Activated CD4-positive, alpha-beta memory T cell treated with anti-CD3 and anti-CD28 coated beads for 36 hours (primary cell): ENCODE measurements around the gene HOTAIR. TPM values are rescaled to one million over a fixed set of nuclear protein-coding genes. Genes with fewer than 3 reads are reported as not detected.

Source experiments
- CTCF ChIA-PET: fragments of 350-600 bp; sonication (Branson Sonifier 250); formaldehyde crosslinking; loops from one replicate; lab custom pipeline; 2021; ENCODE audit warnings: antibody characterized with exemption, inconsistent platforms; lab: Charles Lee
- POLR2A ChIA-PET: fragments of 350-600 bp; sonication (Branson Sonifier 250); formaldehyde crosslinking; loops from one replicate; lab custom pipeline; 2021; ENCODE audit warnings: antibody characterized with exemption; lab: Charles Lee
- DNase-seq: peaks from one replicate; pipeline ENCODE4 v3.0.0-alpha.2; 2020
- H3K27ac Mint-ChIP-seq: one replicate; pipeline ENCODE4 v1.8.0; 2021; ENCODE audit warnings: mixed read lengths
- H3K27me3 Mint-ChIP-seq: one replicate; pipeline ENCODE4 v1.8.0; 2021; ENCODE audit warnings: mixed read lengths
- H3K36me3 Mint-ChIP-seq: one replicate; pipeline ENCODE4 v1.8.0; 2021; ENCODE audit warnings: mixed read lengths
- H3K4me1 Mint-ChIP-seq: one replicate; pipeline ENCODE4 v1.8.0; 2021; ENCODE audit warnings: low read depth, mixed read lengths
- H3K4me3 Mint-ChIP-seq: one replicate; pipeline ENCODE4 v1.8.0; 2021; ENCODE audit warnings: mild to moderate bottlenecking, mixed read lengths
- H3K9me3 Mint-ChIP-seq: one replicate; pipeline ENCODE4 v1.8.0; 2021; ENCODE audit warnings: mixed read lengths
- intact Hi-C: fragments of 100-400 bp; cut with micrococcal nuclease; formaldehyde crosslinking; loops from one replicate; pipeline ENCODE4 v1.15.1; 2023
- total RNA-seq, 2 experiments: library from RNA; stranded (reverse); gene quantifications; one replicate each; pipeline ENCODE4 v1.2.3, GENCODE V29; 2021

The HOTAIR gene
- total RNA-seq, 2 experiments from 2014 or later, result not detected

DNA sequence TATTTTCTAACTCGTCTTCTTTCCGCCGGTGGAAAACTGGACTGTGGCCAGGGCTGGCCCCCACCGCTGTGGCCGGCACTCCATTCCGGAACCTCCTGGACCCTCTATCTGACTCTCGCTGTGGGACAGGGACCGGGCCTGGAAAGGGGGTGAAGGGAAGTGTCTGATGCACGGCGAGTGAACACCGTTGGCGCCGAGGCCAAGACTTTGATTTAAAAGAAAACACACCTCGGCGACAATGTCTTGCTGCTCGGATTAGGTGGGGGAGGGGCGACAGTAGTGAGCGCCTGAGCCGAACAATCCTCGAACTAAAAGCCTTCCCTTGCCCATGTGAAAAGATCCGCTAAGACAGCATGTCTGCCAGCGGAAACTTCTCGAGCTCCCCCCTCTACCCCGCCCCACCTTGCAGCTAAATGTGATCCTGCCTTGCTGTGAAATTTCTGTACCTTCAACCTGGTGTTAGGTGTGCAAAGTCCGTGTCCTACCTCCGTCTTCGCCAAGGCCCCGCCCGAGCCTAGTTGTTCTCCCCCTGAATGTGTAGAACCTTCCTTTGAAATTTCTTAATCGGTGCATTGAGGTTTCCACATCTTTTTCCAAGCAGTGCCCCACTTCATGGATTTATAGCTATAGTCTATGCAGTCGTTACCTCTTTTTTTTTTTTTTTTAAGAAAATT lies 862 bp upstream of the HOTAIR start:
- Mint-ChIP-seq H3K4me1 (peaks cover 22% of the 10 kb centered on the region), H3K27ac (peak overlapping the region; percentile 50), H3K9me3 (no peaks in the 10 kb centered on the region), H3K4me3 (peak overlapping the region; percentile 50), H3K27me3 (peaks cover 86% of the 10 kb centered on the region), H3K36me3 (peaks cover 8% of the 10 kb centered on the region)
- no peak for DNase-seq
- ChIA-PET CTCF (interaction anchor here (0.6 to 1.8 kb wide), 2 partner anchors 10 to 213 kb away, joined by 3 to 5 read pairs; partner anchors contain the start of genes HOXC10 and SMUG1), POLR2A (interaction anchor here (1.2 kb wide), 1 partner anchor 209 kb away, joined by 3 read pairs; no protein-coding TSS in a partner anchor)
- intact Hi-C loops, result loop anchor here (2.0 kb wide), 1 partner anchor 13 kb away; no protein-coding TSS in a partner anchor

DNA sequence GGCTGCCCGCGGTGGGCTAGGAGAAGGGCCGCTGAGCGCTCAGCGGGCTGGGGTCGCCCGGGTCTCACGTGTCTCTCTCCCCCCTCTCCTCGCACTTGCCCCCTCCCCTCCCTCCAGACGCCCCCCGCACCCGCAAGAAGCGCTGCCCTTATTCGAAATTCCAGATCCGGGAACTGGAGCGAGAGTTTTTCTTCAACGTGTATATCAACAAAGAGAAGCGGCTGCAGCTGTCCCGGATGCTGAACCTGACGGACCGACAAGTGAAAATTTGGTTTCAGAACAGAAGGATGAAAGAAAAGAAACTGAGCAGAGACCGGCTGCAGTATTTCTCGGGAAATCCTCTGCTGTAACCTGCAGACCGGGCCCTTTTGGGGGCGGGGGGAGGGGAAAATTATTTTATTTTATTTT lies 314 bp upstream of the HOTAIR start:
- POLR2A ChIA-PET, result interaction anchor here (1.2 kb wide), 1 partner anchor 209 kb away, joined by 3 read pairs; no protein-coding TSS in a partner anchor
- H3K27ac Mint-ChIP-seq, result no peak overlapping the region
- peaks cover 22% of the 10 kb centered on the region for H3K4me1 Mint-ChIP-seq
- intact Hi-C loops, result loop anchor here (2.0 kb wide), 1 partner anchor 14 kb away; no protein-coding TSS in a partner anchor
- CTCF ChIA-PET, result interaction anchor here (0.6 to 1.8 kb wide), 2 partner anchors 10 to 214 kb away, joined by 3 to 5 read pairs; partner anchors contain the start of genes HOXC10 and SMUG1
- H3K36me3 Mint-ChIP-seq, result peaks cover 8% of the 10 kb centered on the region
- peaks cover 85% of the 10 kb centered on the region for H3K27me3 Mint-ChIP-seq
- DNase-seq, result no peak
- H3K4me3 Mint-ChIP-seq, result no peak overlapping the region
- no peaks in the 10 kb centered on the region for H3K9me3 Mint-ChIP-seq

DNA sequence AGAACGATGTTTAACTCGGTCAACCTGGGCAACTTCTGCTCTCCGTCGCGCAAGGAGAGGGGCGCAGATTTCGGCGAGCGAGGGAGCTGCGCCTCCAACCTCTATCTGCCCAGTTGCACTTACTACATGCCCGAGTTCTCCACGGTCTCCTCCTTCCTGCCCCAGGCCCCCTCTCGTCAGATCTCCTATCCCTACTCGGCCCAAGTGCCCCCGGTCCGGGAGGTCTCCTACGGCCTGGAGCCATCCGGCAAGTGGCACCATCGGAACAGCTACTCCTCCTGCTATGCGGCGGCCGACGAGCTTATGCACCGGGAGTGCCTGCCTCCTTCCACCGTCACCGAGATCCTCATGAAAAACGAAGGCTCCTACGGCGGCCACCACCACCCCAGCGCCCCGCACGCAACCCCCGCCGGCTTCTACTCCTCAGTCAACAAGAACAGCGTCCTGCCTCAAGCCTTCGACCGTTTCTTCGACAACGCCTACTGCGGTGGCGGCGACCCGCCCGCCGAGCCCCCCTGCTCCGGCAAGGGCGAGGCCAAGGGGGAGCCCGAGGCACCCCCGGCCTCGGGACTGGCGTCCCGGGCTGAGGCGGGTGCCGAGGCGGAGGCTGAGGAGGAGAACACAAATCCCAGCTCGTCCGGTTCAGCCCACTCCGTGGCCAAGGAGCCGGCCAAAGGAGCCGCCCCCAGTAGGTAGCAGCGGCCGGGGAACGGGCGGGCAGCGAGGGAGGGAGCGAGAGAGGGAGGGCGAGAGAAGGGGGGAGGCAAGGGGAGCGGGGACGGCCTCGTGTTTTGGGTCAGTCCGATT lies 1.3 kb downstream of the HOTAIR start:
- H3K36me3 Mint-ChIP-seq, result peaks cover 8% of the 10 kb centered on the region
- peaks cover 22% of the 10 kb centered on the region for H3K4me1 Mint-ChIP-seq
- H3K9me3 Mint-ChIP-seq, result no peaks in the 10 kb centered on the region
- CTCF ChIA-PET, result interaction anchor here (0.6 kb wide), 1 partner anchor 464 kb away, joined by 3 read pairs; no protein-coding TSS in a partner anchor
- POLR2A ChIA-PET, result no interaction called here
- peaks cover 82% of the 10 kb centered on the region for H3K27me3 Mint-ChIP-seq
- peak overlapping the region; percentile 4 for H3K27ac Mint-ChIP-seq
- H3K4me3 Mint-ChIP-seq, result peak overlapping the region; percentile 30
- intact Hi-C loops, result loop anchor here (2.0 kb wide), 1 partner anchor 15 kb away; no protein-coding TSS in a partner anchor
- DNase-seq, result no peak

DNA sequence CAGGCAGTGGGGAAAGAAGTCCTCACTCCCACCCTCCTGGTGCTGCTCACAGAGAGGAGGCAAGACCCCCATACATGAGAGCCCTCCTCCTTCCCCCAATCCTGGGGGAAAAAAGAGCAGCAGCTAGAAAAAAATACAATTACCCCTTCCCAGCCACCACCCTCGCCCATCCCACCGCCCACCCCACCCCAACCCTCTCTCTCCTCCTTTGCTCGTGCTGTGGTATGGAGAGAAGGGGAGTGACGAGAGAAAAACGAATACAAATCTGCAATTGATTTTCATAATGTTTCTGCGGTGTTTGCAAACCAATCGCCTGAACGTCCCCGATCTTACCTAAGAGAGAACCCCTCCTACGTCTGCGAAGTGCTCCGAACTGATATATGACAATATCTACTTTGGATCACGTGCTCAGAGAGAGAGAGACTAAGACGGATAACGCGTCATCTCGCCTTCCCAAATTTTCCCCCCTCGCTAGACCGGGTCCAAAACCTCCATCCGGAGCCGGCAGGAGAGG lies 2.0 kb downstream of the HOTAIR start, which contains the start of gene HOXC11:
TSS of gene HOXC11 (plus strand) at position 405 of the 514 bp plus-strand sequence. CDS start 116 bp downstream, outside the sequence.
- intact Hi-C loops, result no loop called here
- peak within 1 kb of the TSS; percentile 4 for H3K27ac Mint-ChIP-seq
- H3K4me3 Mint-ChIP-seq, result peak within 1 kb of the TSS; percentile 30
- H3K9me3 Mint-ChIP-seq, result no peaks in the 10 kb centered on the region
- peaks cover 20% of the 10 kb centered on the region for H3K4me1 Mint-ChIP-seq
- DNase-seq, result no peak
- CTCF ChIA-PET, result interaction anchor here (0.6 to 1.8 kb wide), 3 partner anchors 12 to 463 kb away, joined by 3 read pairs; partner anchors contain the start of gene HOXC10
- peaks cover 8% of the 10 kb centered on the region for H3K36me3 Mint-ChIP-seq
- peaks cover 83% of the 10 kb centered on the region for H3K27me3 Mint-ChIP-seq
- POLR2A ChIA-PET, result no interaction called here

DNA sequence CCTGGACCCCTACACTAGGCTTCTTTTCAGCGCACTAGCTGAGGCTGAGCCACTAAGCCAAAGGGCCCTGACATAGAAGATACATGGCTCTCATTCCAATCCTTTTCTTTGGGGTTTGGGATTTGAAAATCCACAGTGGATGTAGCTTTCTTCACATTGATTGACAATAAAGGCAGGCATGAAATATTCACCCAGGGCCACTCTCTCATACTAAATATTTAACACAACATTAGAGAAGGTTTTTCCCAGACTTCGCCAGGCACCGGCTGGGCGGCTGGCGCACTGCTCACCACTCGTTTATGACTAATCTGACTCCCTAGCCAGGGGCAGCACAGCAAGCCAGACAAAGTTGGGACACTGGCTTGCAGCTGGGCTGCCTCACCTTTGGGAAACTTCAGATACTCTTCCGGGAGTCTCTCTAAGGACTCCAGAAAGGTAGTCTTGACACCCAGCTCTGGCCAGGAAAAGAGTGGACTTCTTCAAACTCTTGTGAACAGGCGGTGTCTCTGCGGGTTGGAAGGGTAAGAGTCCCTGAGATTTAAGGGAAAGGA lies 2.5 kb downstream of the HOTAIR start:
- Mint-ChIP-seq H3K9me3 (no peaks in the 10 kb centered on the region), H3K27me3 (peaks cover 83% of the 10 kb centered on the region), H3K4me1 (peaks cover 20% of the 10 kb centered on the region), H3K36me3 (peaks cover 8% of the 10 kb centered on the region), H3K27ac (no peak overlapping the region), H3K4me3 (no peak overlapping the region)
- no peak for DNase-seq
- intact Hi-C loops, result no loop called here
- ChIA-PET POLR2A (no interaction called here), CTCF (interaction anchor here (1.2 to 1.8 kb wide), 2 partner anchors 13 to 44 kb away, joined by 3 read pairs; partner anchors contain the start of gene HOXC10)

DNA sequence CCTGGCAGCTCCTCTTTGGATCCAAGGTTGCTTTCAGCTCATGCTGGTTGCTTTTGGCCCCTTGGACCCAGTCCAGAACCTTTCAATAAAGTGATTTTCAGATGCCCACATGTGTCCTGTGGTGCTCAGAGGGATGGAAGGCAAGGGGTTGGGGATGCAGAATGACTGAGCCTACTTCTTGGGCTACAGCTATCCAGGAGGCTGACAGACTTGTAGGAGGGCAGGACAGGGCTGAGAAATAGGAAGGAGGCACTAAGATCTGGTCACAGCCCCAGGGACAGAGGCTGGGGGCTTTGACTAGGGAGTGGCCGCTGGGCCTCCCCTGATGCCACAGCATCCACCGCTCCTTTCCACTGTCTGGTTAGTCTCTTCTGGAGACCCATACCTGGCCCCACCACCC lies 3.1 kb downstream of the HOTAIR start:
- Mint-ChIP-seq H3K4me3 (no peak overlapping the region), H3K27me3 (peaks cover 83% of the 10 kb centered on the region), H3K36me3 (peaks cover 8% of the 10 kb centered on the region), H3K4me1 (peaks cover 22% of the 10 kb centered on the region), H3K9me3 (no peaks in the 10 kb centered on the region), H3K27ac (no peak overlapping the region)
- no peak for DNase-seq
- CTCF ChIA-PET, result interaction anchor here (1.0 to 1.8 kb wide), 3 partner anchors 13 to 244 kb away, joined by 3 read pairs; partner anchors contain the start of gene HOXC10
- intact Hi-C loops, result loop anchor here (2.0 kb wide), 1 partner anchor 15 kb away; no protein-coding TSS in a partner anchor
- POLR2A ChIA-PET, result no interaction called here

DNA sequence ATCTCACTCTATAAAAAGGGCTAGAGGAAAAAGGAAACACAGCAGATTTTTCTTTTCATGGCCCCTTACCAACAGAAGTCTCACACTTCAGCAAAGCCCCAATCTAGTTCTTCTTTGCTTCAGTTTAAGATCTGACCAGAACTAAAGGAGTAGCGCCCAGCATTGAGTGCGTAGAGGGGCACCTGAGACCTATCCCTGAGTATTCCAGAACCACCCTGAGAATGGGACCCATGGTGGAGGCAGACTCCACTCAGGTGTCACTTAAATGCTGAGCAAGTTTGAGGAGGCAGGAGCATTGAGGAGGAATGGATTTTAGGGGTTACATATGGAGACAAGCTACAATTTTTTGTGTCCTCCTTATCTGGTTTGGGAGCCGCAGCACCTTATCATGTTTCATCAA lies 3.6 kb downstream of the HOTAIR start:
- Mint-ChIP-seq H3K4me1 (peaks cover 27% of the 10 kb centered on the region), H3K27me3 (peaks cover 83% of the 10 kb centered on the region), H3K4me3 (no peak overlapping the region)

DNA sequence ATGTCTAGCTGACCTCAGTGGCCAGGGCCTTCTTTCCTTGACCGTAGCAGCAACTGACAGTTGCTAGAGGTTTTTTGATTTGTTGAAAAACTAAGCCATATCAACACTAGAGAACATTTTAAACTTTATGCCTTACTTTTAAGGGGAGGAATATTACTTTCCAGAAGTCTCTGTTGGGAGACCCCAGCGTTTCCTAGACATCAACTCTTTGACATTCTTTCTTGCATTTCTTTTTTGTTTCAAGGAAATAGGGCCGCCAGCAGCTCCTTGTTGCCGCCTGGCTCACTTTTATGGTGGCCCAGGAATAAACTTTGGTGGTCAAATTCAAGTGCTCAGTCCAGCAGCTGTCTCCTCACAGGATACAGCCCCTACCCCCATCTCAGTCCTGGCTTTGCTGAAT lies 4.3 kb downstream of the HOTAIR start:
- ChIA-PET POLR2A (no interaction called here), CTCF (no interaction called here)
- Mint-ChIP-seq H3K4me3 (no peak overlapping the region), H3K27ac (no peak overlapping the region), H3K27me3 (peaks cover 84% of the 10 kb centered on the region), H3K9me3 (no peaks in the 10 kb centered on the region), H3K4me1 (peaks cover 29% of the 10 kb centered on the region), H3K36me3 (peaks cover 3% of the 10 kb centered on the region)
- intact Hi-C loops, result loop anchor here (2.0 kb wide), 1 partner anchor 14 kb away; no protein-coding TSS in a partner anchor
- no peak for DNase-seq

More for the DNA sequence above, 3.6 kb downstream of the HOTAIR start:
- intact Hi-C loops, result loop anchor here (2.0 kb wide), 1 partner anchor 14 kb away; no protein-coding TSS in a partner anchor
- POLR2A ChIA-PET, result no interaction called here
- Mint-ChIP-seq H3K27ac (no peak overlapping the region), H3K36me3 (peaks cover 8% of the 10 kb centered on the region), H3K9me3 (no peaks in the 10 kb centered on the region)
- CTCF ChIA-PET, result interaction anchor here (1.0 to 1.8 kb wide), 2 partner anchors 14 to 245 kb away, joined by 3 read pairs; partner anchors contain the start of gene HOXC10
- no peak for DNase-seq

DNA sequence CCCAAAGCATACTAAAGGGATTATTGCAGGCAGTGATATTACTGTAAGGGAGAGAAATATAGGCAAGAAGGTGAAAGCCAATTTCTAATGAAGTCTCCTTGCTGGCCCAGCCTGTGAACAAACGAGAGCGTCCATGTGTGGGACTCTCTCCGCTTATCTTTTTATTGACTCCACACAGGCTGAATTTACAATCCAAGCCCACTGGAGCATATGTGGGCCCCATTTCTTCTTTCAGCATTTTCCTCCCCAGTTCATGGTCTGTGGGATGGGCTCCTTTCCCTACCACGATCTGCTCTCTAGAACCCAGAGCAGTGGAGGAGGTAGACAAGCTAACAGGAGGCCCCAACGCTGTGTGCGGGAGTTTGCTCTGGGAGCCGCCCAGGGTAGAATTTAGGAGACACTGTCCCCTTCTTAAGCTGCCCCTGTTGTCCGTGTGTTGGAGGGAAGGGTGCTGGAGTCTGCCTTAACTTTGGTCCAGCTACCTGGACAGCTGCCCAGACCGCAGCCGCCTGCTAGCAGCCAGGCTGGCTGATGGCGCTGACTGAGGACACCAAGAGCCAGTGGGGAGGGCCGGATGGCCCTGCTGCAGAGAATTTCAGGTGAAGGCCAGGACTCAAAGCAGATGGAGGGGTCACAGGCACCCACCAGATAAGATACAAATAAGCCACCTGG lies 5.0 kb downstream of the HOTAIR start:
- Mint-ChIP-seq H3K27ac (no peak overlapping the region), H3K9me3 (no peaks in the 10 kb centered on the region), H3K36me3 (peaks cover 2% of the 10 kb centered on the region), H3K4me3 (no peak overlapping the region), H3K27me3 (peaks cover 86% of the 10 kb centered on the region), H3K4me1 (peaks cover 30% of the 10 kb centered on the region)
- DNase-seq, result no peak
- ChIA-PET CTCF (no interaction called here), POLR2A (no interaction called here)
- intact Hi-C loops, result loop anchor here (2.0 kb wide), 1 partner anchor 13 kb away; no protein-coding TSS in a partner anchor

DNA sequence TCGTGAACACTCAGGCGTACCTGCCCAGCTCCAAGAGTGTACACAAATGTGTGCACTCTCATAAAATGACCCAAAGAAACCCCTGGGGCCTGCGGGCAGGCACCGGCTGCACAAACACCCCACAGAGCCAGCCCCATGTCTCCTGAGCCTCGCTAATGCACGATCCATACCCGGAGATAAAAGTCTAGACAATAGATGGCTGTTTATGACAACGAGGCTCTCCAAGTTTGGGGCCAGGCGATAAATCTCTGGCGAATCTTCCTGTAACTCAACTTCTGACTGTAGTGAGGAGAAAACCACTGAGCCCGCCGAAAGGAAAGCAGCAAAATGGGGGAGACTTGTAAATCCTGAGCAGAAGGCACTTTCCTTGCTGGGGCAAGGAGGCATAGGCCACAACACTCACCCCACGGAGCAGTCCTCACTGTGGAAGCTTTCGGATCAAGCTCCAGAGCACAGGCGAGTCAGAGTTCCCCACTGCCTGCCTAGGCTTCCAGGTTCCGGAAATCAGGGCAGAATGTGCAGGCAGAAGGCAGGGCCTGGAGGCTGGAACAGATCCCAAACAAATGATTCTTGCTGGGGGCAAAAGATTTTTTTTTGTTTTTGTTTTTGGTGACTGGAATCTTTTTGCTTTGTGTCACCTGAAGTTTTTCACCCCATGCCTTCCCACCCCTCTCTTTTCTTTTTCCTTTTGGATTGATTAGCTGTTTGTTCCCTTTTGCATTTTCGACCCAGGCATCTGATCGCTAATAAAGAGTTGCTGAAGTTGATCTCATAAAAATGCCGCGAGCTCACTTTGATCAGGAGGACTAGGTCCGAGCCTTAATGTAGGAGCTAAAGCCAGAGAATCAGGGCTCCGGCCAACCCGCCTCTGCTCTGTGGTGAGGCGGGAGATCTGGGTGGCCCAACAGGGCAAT lies 6.3 kb downstream of the HOTAIR start:
- Mint-ChIP-seq H3K4me3 (no peak overlapping the region), H3K9me3 (no peaks in the 10 kb centered on the region), H3K36me3 (no peaks in the 10 kb centered on the region), H3K27ac (no peak overlapping the region), H3K4me1 (peaks cover 35% of the 10 kb centered on the region), H3K27me3 (peaks cover 92% of the 10 kb centered on the region)
- DNase-seq, result no peak
- CTCF ChIA-PET, result interaction anchor here (0.9 kb wide), 1 partner anchor 266 kb away, joined by 4 read pairs; no protein-coding TSS in a partner anchor
- intact Hi-C loops, result no loop called here
- POLR2A ChIA-PET, result no interaction called here
